ENCODE results near the gene B4GALT1.

B4GALT1 gene

DNA sequence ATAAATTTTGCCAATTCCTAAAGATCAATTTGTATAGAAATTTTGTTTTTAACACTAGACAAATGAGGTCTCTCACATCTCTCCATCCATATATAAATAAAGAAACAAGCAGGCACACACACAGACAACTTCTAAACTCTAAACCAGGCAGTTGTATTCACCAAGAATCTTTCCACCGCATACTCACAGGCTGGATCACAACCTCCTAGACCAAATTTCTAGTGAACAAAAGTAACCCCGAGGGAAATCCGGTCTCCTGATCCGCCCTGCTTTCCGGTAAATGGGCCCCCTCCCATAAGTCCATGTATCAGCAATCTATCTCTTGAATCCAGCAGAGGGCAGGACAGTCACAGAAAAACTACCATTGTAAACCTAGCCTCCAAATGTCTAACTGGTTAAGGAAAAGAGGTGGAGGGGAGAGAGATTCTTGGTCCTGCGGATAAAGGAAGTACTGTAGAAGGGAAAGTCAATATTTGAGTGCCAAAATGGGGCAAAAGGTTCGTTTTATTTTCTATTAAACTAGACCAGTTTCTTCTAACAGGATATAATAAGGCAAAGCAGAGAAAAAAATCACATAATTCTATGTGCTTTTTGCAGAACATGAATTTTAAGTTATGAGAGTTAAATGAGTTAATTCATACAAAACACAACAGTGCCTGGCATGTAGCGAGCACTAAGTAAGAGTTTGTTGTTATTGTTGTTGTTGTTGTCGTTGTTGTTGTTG lies 85.8 kb downstream of the B4GALT1 start:
- ChIA-PET CTCF (interaction anchor here (0.7 to 1.0 kb wide), 2 partner anchors 103 to 145 kb away, joined by 3 to 4 read pairs; no protein-coding TSS in a partner anchor), POLR2A (no interaction called here)
- DNase-seq (ENCODE audit: extremely low spot score) = peak; percentile 75
- TF ChIP-seq, protein P1, sequence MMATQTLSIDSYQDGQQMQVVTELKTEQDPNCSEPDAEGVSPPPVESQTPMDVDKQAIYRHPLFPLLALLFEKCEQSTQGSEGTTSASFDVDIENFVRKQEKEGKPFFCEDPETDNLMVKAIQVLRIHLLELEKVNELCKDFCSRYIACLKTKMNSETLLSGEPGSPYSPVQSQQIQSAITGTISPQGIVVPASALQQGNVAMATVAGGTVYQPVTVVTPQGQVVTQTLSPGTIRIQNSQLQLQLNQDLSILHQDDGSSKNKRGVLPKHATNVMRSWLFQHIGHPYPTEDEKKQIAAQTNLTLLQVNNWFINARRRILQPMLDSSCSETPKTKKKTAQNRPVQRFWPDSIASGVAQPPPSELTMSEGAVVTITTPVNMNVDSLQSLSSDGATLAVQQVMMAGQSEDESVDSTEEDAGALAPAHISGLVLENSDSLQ (IDR thresholded peaks at IDR 0.05) = no peak
- TF ChIP-seq ZNF384 (IDR thresholded peaks at IDR 0.05) (no peak), SUZ12 (IDR thresholded peaks at IDR 0.05) (no peak), TARDBP (IDR thresholded peaks at IDR 0.05) (no peak), ARNT (IDR thresholded peaks at IDR 0.05) (no peak), BHLHE40 (IDR thresholded peaks at IDR 0.05; ENCODE audit: borderline replicate concordance) (no peak), LEF1 (IDR thresholded peaks at IDR 0.05; ENCODE audit: borderline replicate concordance) (no peak), FOXA1 (IDR thresholded peaks at IDR 0.05) (no peak)

DNA sequence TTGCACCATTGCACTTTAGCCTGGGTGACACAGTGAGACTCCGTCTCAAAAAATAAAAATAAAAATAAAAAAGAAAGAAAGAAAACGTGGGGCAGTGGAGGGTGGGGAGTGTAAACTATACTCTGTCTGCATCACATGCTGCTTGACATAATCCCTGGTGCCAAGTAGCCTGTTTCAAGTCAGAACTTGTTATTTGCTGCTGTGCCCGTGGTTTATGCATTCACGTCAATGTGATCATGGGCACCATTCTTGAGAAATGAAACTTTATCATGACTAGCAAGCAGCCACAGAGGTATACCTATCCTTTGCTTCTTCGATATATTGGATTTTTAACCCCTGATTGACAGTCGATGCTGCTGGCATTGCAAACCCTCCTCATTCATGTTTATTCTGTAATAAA lies 86.6 kb downstream of the B4GALT1 start:
- ChIA-PET POLR2A (no interaction called here), CTCF (interaction anchor here (0.7 to 1.1 kb wide), 3 partner anchors 104 to 146 kb away, joined by 3 to 4 read pairs (median 3); no protein-coding TSS in a partner anchor)
- DNase-seq (ENCODE audit: extremely low spot score) = no peak
- TF ChIP-seq ARNT (IDR thresholded peaks at IDR 0.05) (no peak), L3MBTL2 (conservative IDR thresholded peaks at IDR 0.05) (no peak), BHLHE40 (IDR thresholded peaks at IDR 0.05; ENCODE audit: borderline replicate concordance) (no peak), SP1 (IDR thresholded peaks at IDR 0.05) (no peak), FOXA1 (IDR thresholded peaks at IDR 0.05) (no peak), NFRKB (IDR thresholded peaks at IDR 0.05) (no peak), CTBP1 (IDR thresholded peaks at IDR 0.05; ENCODE audit: borderline replicate concordance) (no peak), ELF4 (IDR thresholded peaks at IDR 0.05) (no peak), FOXK2 (IDR thresholded peaks at IDR 0.05) (no peak), TARDBP (IDR thresholded peaks at IDR 0.05) (no peak), HDGF (IDR thresholded peaks at IDR 0.05; ENCODE audit: borderline replicate concordance) (no peak), SUZ12 (IDR thresholded peaks at IDR 0.05) (no peak), LEF1 (IDR thresholded peaks at IDR 0.05; ENCODE audit: borderline replicate concordance) (no peak), ZNF384 (IDR thresholded peaks at IDR 0.05) (no peak), FOXM1 (IDR thresholded peaks at IDR 0.05; ENCODE audit: borderline replicate concordance) (no peak)
- TF ChIP-seq, protein P1 (IDR thresholded peaks at IDR 0.05) = no peak

DNA sequence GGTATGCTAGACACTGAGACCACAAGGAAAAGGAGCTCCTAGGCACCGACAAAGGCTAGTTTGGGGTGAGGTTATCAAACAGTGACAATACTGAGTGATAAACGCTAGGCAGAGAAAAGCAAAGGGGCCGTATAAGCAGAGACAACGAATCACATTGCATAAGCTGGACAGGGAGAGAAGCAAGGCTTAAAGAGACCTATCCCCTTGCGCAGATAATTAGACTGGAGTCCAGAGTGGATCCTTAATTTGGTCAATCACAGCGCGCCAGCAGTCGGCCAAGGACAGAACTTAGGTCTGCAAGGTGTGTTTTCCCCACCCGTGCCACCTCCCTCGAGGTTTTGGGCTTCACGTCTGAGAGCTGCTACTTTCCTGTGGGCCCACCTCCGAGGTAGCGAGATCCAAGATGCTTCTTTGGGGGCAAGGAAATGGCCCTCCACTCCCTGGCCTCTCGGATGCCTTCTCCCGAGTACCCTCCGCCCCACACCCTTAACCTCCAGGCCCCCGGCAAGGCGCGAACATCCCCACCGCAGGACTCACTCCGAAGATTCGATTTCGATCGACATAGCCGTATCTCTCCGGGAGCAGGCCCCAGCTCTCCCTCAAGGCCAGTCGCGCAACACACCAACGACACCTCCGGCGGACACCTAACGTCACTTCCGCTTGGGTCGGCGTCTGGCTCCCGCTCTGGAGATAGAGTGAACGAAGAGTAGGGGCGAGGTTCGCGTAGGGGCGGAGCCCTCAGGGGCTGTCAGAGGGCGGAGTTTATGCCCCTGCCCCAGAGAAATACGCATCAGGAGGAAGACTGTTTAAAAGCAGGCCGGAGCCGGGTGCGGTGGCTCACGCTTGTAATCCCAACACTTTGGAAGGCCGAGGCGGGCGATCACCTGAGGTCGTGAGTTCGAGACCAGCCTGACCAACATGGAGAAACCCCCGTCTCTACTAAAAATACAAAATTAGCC lies 90.8 kb downstream of the B4GALT1 start, which contains the start of gene SMU1:
Gene SMU1, minus strand, starts transcription at position 629 of the 959 bp plus-strand sequence. Its CDS starts 66 bp downstream, at position 563.
- peak; percentile 58 for TF ChIP-seq L3MBTL2 (conservative IDR thresholded peaks at IDR 0.05)
- no peak for TF ChIP-seq FOXK2 (IDR thresholded peaks at IDR 0.05)
- TF ChIP-seq, protein P1 (IDR thresholded peaks at IDR 0.05) = peak; percentile 88
- no peak for TF ChIP-seq CTBP1 (IDR thresholded peaks at IDR 0.05; ENCODE audit: borderline replicate concordance)
- DNase-seq (ENCODE audit: extremely low spot score) = peak; percentile 96
- POLR2A ChIA-PET = interaction anchor here (0.8 to 1.8 kb wide), 4 partner anchors 9 to 75 kb away, joined by 3 to 11 read pairs (median 6); partner anchors contain the start of gene DNAJA1
- CTCF ChIA-PET = no interaction called here

DNA sequence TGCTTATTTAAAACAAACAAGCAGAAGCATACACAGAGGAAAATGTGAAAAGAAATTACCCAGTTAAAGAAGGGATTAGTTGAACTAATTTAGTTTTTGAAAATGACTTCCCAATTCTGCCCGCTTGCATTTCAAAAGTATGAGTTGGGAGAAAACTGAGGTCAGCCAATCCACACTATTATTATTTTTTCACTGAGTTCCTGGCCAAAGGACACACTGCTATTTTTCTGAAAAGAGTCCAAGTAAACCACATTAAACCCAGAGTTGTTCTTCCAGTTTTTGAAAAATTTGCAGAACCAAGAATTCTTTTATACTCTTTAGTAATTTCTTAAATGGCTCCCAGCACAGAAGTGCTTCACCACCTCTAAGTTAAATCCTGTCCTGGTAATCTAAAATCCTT lies 98.1 kb downstream of the B4GALT1 start:
- CTCF ChIA-PET = no interaction called here
- POLR2A ChIA-PET = no interaction called here
- TF ChIP-seq BHLHE40 (IDR thresholded peaks at IDR 0.05; ENCODE audit: borderline replicate concordance) = no peak
- TF ChIP-seq FOXM1 (IDR thresholded peaks at IDR 0.05; ENCODE audit: borderline replicate concordance) = no peak
- no peak for TF ChIP-seq FOXA1 (IDR thresholded peaks at IDR 0.05)
- TF ChIP-seq NFRKB (IDR thresholded peaks at IDR 0.05) = no peak
- TF ChIP-seq L3MBTL2 (conservative IDR thresholded peaks at IDR 0.05) = no peak
- no peak for TF ChIP-seq SUZ12 (IDR thresholded peaks at IDR 0.05)
- TF ChIP-seq HDGF (IDR thresholded peaks at IDR 0.05; ENCODE audit: borderline replicate concordance) = no peak
- TF ChIP-seq LEF1 (IDR thresholded peaks at IDR 0.05; ENCODE audit: borderline replicate concordance) = no peak
- TF ChIP-seq ELF4 (IDR thresholded peaks at IDR 0.05) = no peak
- TF ChIP-seq ARNT (IDR thresholded peaks at IDR 0.05) = no peak
- no peak for TF ChIP-seq TARDBP (IDR thresholded peaks at IDR 0.05)
- no peak for TF ChIP-seq SP1 (IDR thresholded peaks at IDR 0.05)
- TF ChIP-seq CTBP1 (IDR thresholded peaks at IDR 0.05; ENCODE audit: borderline replicate concordance) = no peak
- TF ChIP-seq FOXK2 (IDR thresholded peaks at IDR 0.05) = no peak
- DNase-seq (ENCODE audit: extremely low spot score) = no peak

DNA sequence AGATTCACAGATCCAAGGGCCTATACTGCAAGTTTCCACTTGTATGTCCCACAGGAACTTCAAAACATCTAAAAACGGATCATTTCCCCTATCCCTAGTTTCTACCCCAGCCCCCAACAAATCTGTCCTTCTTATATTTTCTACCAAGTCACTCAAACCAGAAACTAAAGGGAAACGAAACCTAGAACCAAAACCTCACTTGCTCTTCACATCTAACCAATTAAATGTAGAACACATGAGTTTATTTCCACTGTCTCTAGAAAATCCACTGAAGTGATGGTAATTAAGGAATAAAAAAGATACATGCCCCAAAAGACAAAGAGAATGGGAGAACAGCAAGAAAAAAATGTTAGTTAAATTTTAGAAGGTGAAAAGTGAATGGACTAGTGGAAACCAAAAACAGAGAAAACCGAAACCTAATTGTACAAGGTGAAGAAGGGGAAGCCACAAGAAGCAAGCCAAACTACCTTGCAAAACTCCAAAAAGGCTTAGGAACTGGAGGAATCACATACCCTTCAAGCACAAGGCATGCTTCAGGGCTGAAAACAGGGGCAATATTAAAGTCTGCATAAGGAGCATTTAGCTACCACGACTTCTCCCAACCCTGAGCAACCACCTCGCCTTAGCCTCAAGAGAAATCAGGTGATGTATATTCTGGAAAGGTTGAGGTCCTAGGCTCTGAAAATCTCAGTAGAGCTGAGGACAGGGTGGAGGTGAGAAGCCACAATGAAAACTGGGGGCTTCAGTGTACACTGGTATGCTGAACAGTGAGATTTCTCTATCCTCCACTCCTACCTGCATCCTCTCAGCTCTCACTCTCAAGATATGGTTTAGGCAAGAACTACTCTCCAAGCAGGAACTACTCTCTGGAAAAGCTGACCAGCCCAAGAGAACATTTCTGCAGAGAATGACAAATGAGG lies 101.7 kb downstream of the B4GALT1 start:
- no peak for DNase-seq (ENCODE audit: extremely low spot score)
- POLR2A ChIA-PET = no interaction called here
- TF ChIP-seq ELF4 (IDR thresholded peaks at IDR 0.05) (no peak), FOXK2 (IDR thresholded peaks at IDR 0.05) (no peak)
- CTCF ChIA-PET = no interaction called here

Data from HEK293T (cell line).